GM12875 (cell line): ENCODE measurements around the gene ACCSL.

Source experiments
- H3K4me3 ChIP-seq: one replicate; pipeline ENCODE4 v1.5.1; 2011; ENCODE audit warnings: low read depth, low read length, control low read depth
- CTCF ChIP-seq: IDR thresholded peaks from 2 replicates; pipeline ENCODE4 v1.5.1; 2011; ENCODE audit warnings: low read depth, mild to moderate bottlenecking, control low read depth, inconsistent platforms, low read length, moderate library complexity, borderline replicate concordance; ENCODE audit not compliant: insufficient read depth

Gene ACCSL

GRCh38 chr11:44068180-44068579 lies 20.4 kb downstream of the ACCSL start:
- H3K4me3 ChIP-seq = no peak overlapping the region
- TF ChIP-seq CTCF = no peak

GRCh38 chr11:44071157-44071556 lies 23.4 kb downstream of the ACCSL start:
- no peak for TF ChIP-seq CTCF
- H3K4me3 ChIP-seq = no peak overlapping the region

GRCh38 chr11:44072757-44073658 lies 25.2 kb downstream of the ACCSL start:
- H3K4me3 ChIP-seq = no peak overlapping the region
- no peak for TF ChIP-seq CTCF

- no peak for TF ChIP-seq CTCF
- H3K4me3 ChIP-seq = no peak overlapping the region
These were observed 31.0 kb downstream of the ACCSL start for GRCh38 chr11:44078794-44079193.

- no peak overlapping the region for H3K4me3 ChIP-seq
- no peak for TF ChIP-seq CTCF
These were observed 31.6 kb downstream of the ACCSL start for GRCh38 chr11:44079376-44079775.

GRCh38 chr11:44080951-44081350 lies 33.2 kb downstream of the ACCSL start:
- TF ChIP-seq CTCF = no peak
- H3K4me3 ChIP-seq = no peak overlapping the region

GRCh38 chr11:44082645-44083044 lies 34.9 kb downstream of the ACCSL start:
- TF ChIP-seq CTCF = no peak
- no peak overlapping the region for H3K4me3 ChIP-seq
